HCT116 (cell line): ENCODE measurements around the gene ACTN1. TPM values are rescaled to one million over a fixed set of nuclear protein-coding genes. Genes with fewer than 3 reads are reported as not detected.
"Not testable (repeated sequence)": the region's sequence is repeated elsewhere in the genome, so short reads cannot be mapped to it uniquely, and the experiment has no call there.

Experiments
- ATAC-seq: fragments of 200-7000 bp; cut with Tn5 transposase; 2 replicates; pipeline ENCODE4 v1.9.1; 2020; ENCODE audit warnings: mild to moderate bottlenecking, moderate library complexity
- BruUV-seq: library from RNA; stranded (reverse); fragments of 400-500 nt; replicated peaks from 2 replicates; lab custom pipeline; 2021; lab: Mats Ljungman, UMichigan
- CTCF ChIA-PET: fragments of 300-600 bp; sonication (Branson Sonifier 250); formaldehyde crosslinking; loops from one replicate; lab custom pipeline; 2021; ENCODE audit warnings: antibody characterized with exemption; lab: Charles Lee
- POLR2A ChIA-PET: fragments of 300-600, 350-600 bp; sonication (Branson Sonifier 250); formaldehyde crosslinking; loops from one replicate; lab custom pipeline; 2021; ENCODE audit warnings: antibody characterized with exemption; lab: Charles Lee
- RAD21 ChIA-PET, 2 experiments: fragments of 300-600 bp; sonication (Branson Sonifier 250); formaldehyde crosslinking; loops; one replicate each; lab custom pipeline; 2023; ENCODE audit warnings: low total read pairs in 2 of 2; ENCODE audit not compliant: uncharacterized antibody in 2 of 2, unreplicated experiment in 2 of 2, low non-redundant PET in 1 of 2; lab: Charles Lee
- DNase-seq: peaks from one replicate; pipeline ENCODE4 v3.0.0-alpha.2; 2010; ENCODE audit warnings: low read depth, low spot score
- H2AFZ ChIP-seq: fragments of 200-600 bp; shearing (Covaris generic), sonication (generic); 2 replicates; pipeline ENCODE4 v1.6.1; 2017; ENCODE audit warnings: low read depth, mixed run types, mixed read lengths, antibody characterized with exemption, low read length; ENCODE audit not compliant: poor library complexity, severe bottlenecking
- H3K27ac ChIP-seq: 2 replicates; pipeline ENCODE4 v1.5.1; 2012; ENCODE audit warnings: low read depth, low read length
- H3K27me3 ChIP-seq: fragments of 200-600 bp; sonication (generic); 2 replicates; pipeline ENCODE4 v1.6.1; 2016; ENCODE audit warnings: mixed run types, low read length, mixed read lengths; ENCODE audit not compliant: insufficient read depth
- H3K36me3 ChIP-seq, 2 experiments: fragments of 200-500 bp in 1 of 2; fragments of 200-600 bp in 1 of 2; sonication (Bioruptor generic) in 1 of 2; sonication (generic) in 1 of 2; 2 replicates each; pipeline versions ENCODE4 v1.5.1 to v1.6.1; 2014 to 2016; ENCODE audit warnings: low read length in 2 of 2, inconsistent platforms in 1 of 2, mixed read lengths in 1 of 2, mixed run types in 1 of 2; ENCODE audit not compliant: insufficient read depth in 2 of 2, control insufficient read depth in 1 of 2
- H3K4me1 ChIP-seq, 2 experiments: fragments of 200-600 bp in 1 of 2; sonication (generic) in 1 of 2; 2 replicates each; pipeline versions ENCODE4 v1.5.1 to v1.6.1; 2012 to 2017; ENCODE audit warnings: low read length in 2 of 2, inconsistent platforms in 1 of 2, mild to moderate bottlenecking in 1 of 2, mixed read lengths in 1 of 2, mixed run types in 1 of 2, moderate library complexity in 1 of 2; ENCODE audit not compliant: insufficient read depth in 2 of 2, control insufficient read depth in 1 of 2
- H3K4me2 ChIP-seq: fragments of 200-600 bp; sonication (generic); 2 replicates; pipeline ENCODE4 v1.6.1; 2017; ENCODE audit warnings: mixed run types, low read length, mixed read lengths
- H3K4me3 ChIP-seq, 2 experiments: fragments of 200-600 bp in 1 of 2; sonication (generic) in 1 of 2; replicated peaks in 1 of 2; 2 replicates each; pipeline ENCODE4 v1.5.1; 2011 to 2016; ENCODE audit warnings: low read length in 2 of 2, control low read depth in 1 of 2, low read depth in 1 of 2, mild to moderate bottlenecking in 1 of 2, mixed read lengths in 1 of 2, mixed run types in 1 of 2
- H3K79me2 ChIP-seq: fragments of 200-600 bp; sonication (generic); 2 replicates; pipeline ENCODE4 v1.6.1; 2017; ENCODE audit warnings: mild to moderate bottlenecking, mixed run types, low read length, moderate library complexity, mixed read lengths; ENCODE audit not compliant: insufficient read depth
- H3K9ac ChIP-seq: fragments of 200-600 bp; sonication (generic); 2 replicates; pipeline ENCODE4 v1.6.1; 2016; ENCODE audit warnings: low read length, mixed read lengths
- H3K9me2 ChIP-seq: fragments of 200-600 bp; sonication (generic), shearing (Covaris generic); 2 replicates; pipeline ENCODE4 v1.6.1; 2017; ENCODE audit warnings: mixed run types, mild to moderate bottlenecking, moderate library complexity; ENCODE audit not compliant: insufficient read depth
- H3K9me3 ChIP-seq, 2 experiments: fragments of 200-500 bp in 1 of 2; fragments of 200-600 bp in 1 of 2; sonication (Bioruptor generic) in 1 of 2; sonication (generic) in 1 of 2; 2 replicates each; pipeline ENCODE4 v1.6.1; 2014 to 2017; ENCODE audit warnings: low read length in 2 of 2, mixed read lengths in 2 of 2, inconsistent platforms in 1 of 2, low read depth in 1 of 2, mild to moderate bottlenecking in 1 of 2, mixed run types in 1 of 2, moderate library complexity in 1 of 2; ENCODE audit not compliant: control insufficient read depth in 1 of 2, insufficient read depth in 1 of 2
- H4K20me1 ChIP-seq: fragments of 200-600 bp; sonication (generic), shearing (Covaris generic); 2 replicates; pipeline ENCODE4 v1.6.1; 2017; ENCODE audit warnings: mixed run types, mild to moderate bottlenecking, moderate library complexity; ENCODE audit not compliant: insufficient read depth
- CBX3 ChIP-seq: IDR thresholded peaks from 2 replicates; pipeline ENCODE4 v1.6.1; 2012; ENCODE audit warnings: low read depth
- EGR1 ChIP-seq: IDR thresholded peaks from 2 replicates; pipeline ENCODE4 v1.6.1; 2012; ENCODE audit warnings: low read depth
- ELF1 ChIP-seq: IDR thresholded peaks from 2 replicates; pipeline ENCODE4 v1.6.1; 2012; ENCODE audit warnings: low read depth, borderline replicate concordance
- EZH2 ChIP-seq: fragments of 200-600 bp; sonication (generic); IDR thresholded peaks from 2 replicates; pipeline ENCODE4 v1.6.1; 2017; ENCODE audit warnings: antibody characterized with exemption, mixed run types
- EZH2phosphoT487 ChIP-seq: fragments of 200-600 bp; IDR thresholded peaks from 2 replicates; pipeline ENCODE4 v1.6.1; 2018; ENCODE audit warnings: antibody characterized with exemption, borderline replicate concordance
- FOSL1 ChIP-seq: IDR thresholded peaks from 2 replicates; pipeline ENCODE4 v1.6.1; 2012; ENCODE audit warnings: low read depth
- JUND ChIP-seq: IDR thresholded peaks from 2 replicates; pipeline ENCODE4 v1.6.1; 2012
- POLR2A ChIP-seq: IDR thresholded peaks from 2 replicates; pipeline ENCODE4 v1.7.0; 2011; ENCODE audit warnings: borderline replicate concordance; ENCODE audit not compliant: insufficient read depth, insufficient read length; ENCODE audit errors: extremely low read depth
- POLR2AphosphoS5 ChIP-seq: IDR thresholded peaks from 2 replicates; pipeline ENCODE4 v1.6.1; 2011; ENCODE audit warnings: mild to moderate bottlenecking, low read depth, low read length, moderate library complexity
- SIN3A ChIP-seq: IDR thresholded peaks from 2 replicates; pipeline ENCODE4 v1.6.1; 2012; ENCODE audit warnings: low read depth
- SP1 ChIP-seq: IDR thresholded peaks from 2 replicates; pipeline ENCODE4 v1.6.1; 2012; ENCODE audit warnings: low read depth
- SRF ChIP-seq: IDR thresholded peaks from 2 replicates; pipeline ENCODE4 v1.6.1; 2012; ENCODE audit warnings: low read depth
- TCF7L2 ChIP-seq: IDR thresholded peaks from 2 replicates; pipeline ENCODE4 v1.7.0; 2011; ENCODE audit warnings: borderline replicate concordance, inconsistent platforms; ENCODE audit not compliant: insufficient read depth, insufficient read length; ENCODE audit errors: extremely low read depth
- YY1 ChIP-seq: IDR thresholded peaks from 2 replicates; pipeline ENCODE4 v1.6.1; 2011; ENCODE audit warnings: low read length, low read depth, moderate library complexity, mild to moderate bottlenecking; ENCODE audit not compliant: insufficient replicate concordance; ENCODE audit errors: extremely low read depth
- ZFX ChIP-seq: fragments of 450-650 bp; IDR thresholded peaks from 2 replicates; pipeline ENCODE4 v1.6.1; 2017
- ZNF274 ChIP-seq: fragments of 200-500 bp; sonication (Bioruptor generic); IDR thresholded peaks from 2 replicates; pipeline ENCODE4 v1.6.1; 2014; ENCODE audit warnings: mild to moderate bottlenecking, low read depth, low read length, inconsistent platforms
- intact Hi-C: fragments of 100-400 bp; cut with micrococcal nuclease; formaldehyde crosslinking; loops from 2 replicates; pipeline ENCODE4 v1.10.0; 2022
- total RNA-seq: library from RNA; stranded (reverse); gene quantifications from one replicate; pipeline ENCODE4 v1.2.1, GENCODE V29; 2021; ENCODE audit not compliant: unreplicated experiment
- TF ChIP-seq, protein P1 (sequence below): IDR thresholded peaks from 2 replicates; pipeline ENCODE4 v1.6.1; 2012; ENCODE audit warnings: low read depth
- TF ChIP-seq, protein P2 (sequence below): IDR thresholded peaks from 2 replicates; pipeline ENCODE4 v1.6.1; 2011; ENCODE audit warnings: mild to moderate bottlenecking, low read length, moderate library complexity; ENCODE audit not compliant: insufficient replicate concordance; ENCODE audit errors: extremely low read depth
- TF ChIP-seq, protein P3 (sequence below): IDR thresholded peaks from 2 replicates; pipeline ENCODE4 v1.6.1; 2012

The ACTN1 gene
- total RNA-seq, 1 experiment from 2014 or later: 123 TPM

DNA sequence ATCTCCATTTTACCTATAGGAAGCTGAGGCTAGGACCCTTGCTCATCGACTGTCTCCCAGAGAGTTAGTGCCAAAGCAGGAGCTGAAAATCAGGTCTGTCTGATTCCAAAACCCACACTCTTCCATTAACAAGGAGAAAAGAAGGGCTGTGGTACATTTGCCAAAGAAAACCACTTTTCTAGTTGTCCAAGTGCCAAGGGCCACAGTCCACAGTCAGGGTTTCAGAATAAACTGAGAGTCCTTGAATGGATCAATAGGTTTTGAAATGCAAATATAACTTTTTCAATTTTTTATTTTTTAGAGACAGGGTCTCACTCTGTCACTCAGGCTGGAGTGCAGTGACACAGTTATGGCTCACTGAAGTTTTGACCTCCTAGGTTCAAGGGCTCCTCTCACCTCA is 130.8 kb downstream of the ACTN1 start:
- intact Hi-C loops: loop anchor here (10.0 kb wide), 1 partner anchor 1013 kb away; no protein-coding TSS in a partner anchor
- H3K27me3 ChIP-seq: no peaks in the 10 kb centered on the region
- BruUV-seq: no TSS peak
- POLR2A ChIA-PET: interaction anchor here (0.7 kb wide), 1 partner anchor 56 kb away, joined by 4 read pairs; the partner anchor contains the start of gene ZFP36L1
- no peak for TF ChIP-seq ZNF274
- no peak for TF ChIP-seq SRF
- no peak for TF ChIP-seq FOSL1
- TF ChIP-seq, protein P1, sequence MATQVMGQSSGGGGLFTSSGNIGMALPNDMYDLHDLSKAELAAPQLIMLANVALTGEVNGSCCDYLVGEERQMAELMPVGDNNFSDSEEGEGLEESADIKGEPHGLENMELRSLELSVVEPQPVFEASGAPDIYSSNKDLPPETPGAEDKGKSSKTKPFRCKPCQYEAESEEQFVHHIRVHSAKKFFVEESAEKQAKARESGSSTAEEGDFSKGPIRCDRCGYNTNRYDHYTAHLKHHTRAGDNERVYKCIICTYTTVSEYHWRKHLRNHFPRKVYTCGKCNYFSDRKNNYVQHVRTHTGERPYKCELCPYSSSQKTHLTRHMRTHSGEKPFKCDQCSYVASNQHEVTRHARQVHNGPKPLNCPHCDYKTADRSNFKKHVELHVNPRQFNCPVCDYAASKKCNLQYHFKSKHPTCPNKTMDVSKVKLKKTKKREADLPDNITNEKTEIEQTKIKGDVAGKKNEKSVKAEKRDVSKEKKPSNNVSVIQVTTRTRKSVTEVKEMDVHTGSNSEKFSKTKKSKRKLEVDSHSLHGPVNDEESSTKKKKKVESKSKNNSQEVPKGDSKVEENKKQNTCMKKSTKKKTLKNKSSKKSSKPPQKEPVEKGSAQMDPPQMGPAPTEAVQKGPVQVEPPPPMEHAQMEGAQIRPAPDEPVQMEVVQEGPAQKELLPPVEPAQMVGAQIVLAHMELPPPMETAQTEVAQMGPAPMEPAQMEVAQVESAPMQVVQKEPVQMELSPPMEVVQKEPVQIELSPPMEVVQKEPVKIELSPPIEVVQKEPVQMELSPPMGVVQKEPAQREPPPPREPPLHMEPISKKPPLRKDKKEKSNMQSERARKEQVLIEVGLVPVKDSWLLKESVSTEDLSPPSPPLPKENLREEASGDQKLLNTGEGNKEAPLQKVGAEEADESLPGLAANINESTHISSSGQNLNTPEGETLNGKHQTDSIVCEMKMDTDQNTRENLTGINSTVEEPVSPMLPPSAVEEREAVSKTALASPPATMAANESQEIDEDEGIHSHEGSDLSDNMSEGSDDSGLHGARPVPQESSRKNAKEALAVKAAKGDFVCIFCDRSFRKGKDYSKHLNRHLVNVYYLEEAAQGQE: no peak
- no peak for TF ChIP-seq EZH2phosphoT487
- TF ChIP-seq ELF1: no peak
- no peak for TF ChIP-seq SIN3A
- no peak for TF ChIP-seq POLR2AphosphoS5
- no peak for TF ChIP-seq ZFX
- TF ChIP-seq CBX3: no peak
- no peak for TF ChIP-seq TCF7L2
- no peak for TF ChIP-seq YY1
- TF ChIP-seq, protein P2, sequence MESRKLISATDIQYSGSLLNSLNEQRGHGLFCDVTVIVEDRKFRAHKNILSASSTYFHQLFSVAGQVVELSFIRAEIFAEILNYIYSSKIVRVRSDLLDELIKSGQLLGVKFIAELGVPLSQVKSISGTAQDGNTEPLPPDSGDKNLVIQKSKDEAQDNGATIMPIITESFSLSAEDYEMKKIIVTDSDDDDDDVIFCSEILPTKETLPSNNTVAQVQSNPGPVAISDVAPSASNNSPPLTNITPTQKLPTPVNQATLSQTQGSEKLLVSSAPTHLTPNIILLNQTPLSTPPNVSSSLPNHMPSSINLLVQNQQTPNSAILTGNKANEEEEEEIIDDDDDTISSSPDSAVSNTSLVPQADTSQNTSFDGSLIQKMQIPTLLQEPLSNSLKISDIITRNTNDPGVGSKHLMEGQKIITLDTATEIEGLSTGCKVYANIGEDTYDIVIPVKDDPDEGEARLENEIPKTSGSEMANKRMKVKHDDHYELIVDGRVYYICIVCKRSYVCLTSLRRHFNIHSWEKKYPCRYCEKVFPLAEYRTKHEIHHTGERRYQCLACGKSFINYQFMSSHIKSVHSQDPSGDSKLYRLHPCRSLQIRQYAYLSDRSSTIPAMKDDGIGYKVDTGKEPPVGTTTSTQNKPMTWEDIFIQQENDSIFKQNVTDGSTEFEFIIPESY: no peak
- no peak for TF ChIP-seq EZH2
- TF ChIP-seq, protein P3, sequence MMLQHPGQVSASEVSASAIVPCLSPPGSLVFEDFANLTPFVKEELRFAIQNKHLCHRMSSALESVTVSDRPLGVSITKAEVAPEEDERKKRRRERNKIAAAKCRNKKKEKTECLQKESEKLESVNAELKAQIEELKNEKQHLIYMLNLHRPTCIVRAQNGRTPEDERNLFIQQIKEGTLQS: no peak
- no peak for TF ChIP-seq JUND
- no peak for TF ChIP-seq POLR2A
- no peak for TF ChIP-seq SP1
- TF ChIP-seq EGR1: no peak
- no peaks in the 10 kb centered on the region; a peak in 1 of 4 replicates for H3K9me3 ChIP-seq
- no peak for DNase-seq
- peaks cover 5 to 6% of the 10 kb centered on the region in 2 experiments for H3K4me1 ChIP-seq
- RAD21 ChIA-PET: no interaction called here
- H3K9ac ChIP-seq: no peak overlapping the region
- H3K79me2 ChIP-seq: no peaks in the 10 kb centered on the region
- ATAC-seq: no peak
- no peak overlapping the region for H3K4me2 ChIP-seq
- H2AFZ ChIP-seq: no peak overlapping the region
- no peaks in the 10 kb centered on the region for H3K36me3 ChIP-seq
- H3K27ac ChIP-seq: no peak overlapping the region
- no peaks in the 10 kb centered on the region for H3K9me2 ChIP-seq
- CTCF ChIA-PET: no interaction called here
- no peak overlapping the region for H3K4me3 ChIP-seq
- H4K20me1 ChIP-seq: no peaks in the 10 kb centered on the region

DNA sequence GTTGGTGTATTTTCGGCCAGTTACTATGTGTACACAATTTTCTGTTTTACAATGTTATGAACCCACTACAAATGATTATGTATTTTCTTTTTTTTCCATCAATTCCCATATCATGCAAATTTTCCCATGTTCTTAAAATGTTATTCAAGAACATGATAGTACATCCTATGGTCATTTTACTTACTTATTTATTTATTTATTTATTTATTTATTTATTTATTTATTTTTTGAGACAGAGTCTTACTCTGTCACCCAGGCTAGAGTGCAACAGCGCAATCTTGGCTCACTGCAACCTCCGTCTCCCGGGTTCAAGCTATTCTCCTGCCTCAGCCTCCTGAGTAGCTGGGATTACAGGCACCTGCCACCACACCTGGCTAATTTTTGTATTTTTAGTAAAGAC is 131.5 kb downstream of the ACTN1 start:
- DNase-seq, H3K36me3 ChIP-seq, H3K4me1 ChIP-seq, POLR2A ChIA-PET, RAD21 ChIA-PET, ATAC-seq, BruUV-seq, H4K20me1 ChIP-seq, H3K27ac ChIP-seq, H3K4me2 ChIP-seq, H3K4me3 ChIP-seq, CTCF ChIA-PET, H3K27me3 ChIP-seq, H3K9ac ChIP-seq, H3K79me2 ChIP-seq, H3K9me2 ChIP-seq, H2AFZ ChIP-seq, H3K9me3 ChIP-seq: not testable (repeated sequence)
- intact Hi-C loops: loop anchor here (10.0 kb wide), 1 partner anchor 1013 kb away; no protein-coding TSS in a partner anchor
